ENCODE results near the gene SMLR1.

Gene SMLR1

GRCh38 chr6:130836055-130836640 is 8.9 kb downstream of the SMLR1 start:
- H3K27ac ChIP-seq: no peak overlapping the region
- TF ChIP-seq CTCF (IDR thresholded peaks at IDR 0.05): no peak
- TF ChIP-seq ZFX (IDR thresholded peaks at IDR 0.05; ENCODE audit: borderline replicate concordance): no peak

GRCh38 chr6:130837067-130837466 is 9.9 kb downstream of the SMLR1 start:
- no peak for TF ChIP-seq CTCF (IDR thresholded peaks at IDR 0.05)
- no peak for TF ChIP-seq ZFX (IDR thresholded peaks at IDR 0.05; ENCODE audit: borderline replicate concordance)
- no peak overlapping the region for H3K27ac ChIP-seq

- TF ChIP-seq CTCF (IDR thresholded peaks at IDR 0.05) (no peak), ZFX (IDR thresholded peaks at IDR 0.05; ENCODE audit: borderline replicate concordance) (no peak)
Measured at GRCh38 chr6:130838250-130838860, 11.1 kb downstream of the SMLR1 start.

GRCh38 chr6:130838951-130839350 is 11.7 kb downstream of the SMLR1 start:
- H3K27ac ChIP-seq: no peak overlapping the region
- TF ChIP-seq ZFX (IDR thresholded peaks at IDR 0.05; ENCODE audit: borderline replicate concordance): no peak
- no peak for TF ChIP-seq CTCF (IDR thresholded peaks at IDR 0.05)

More at GRCh38 chr6:130838250-130838860, 11.1 kb downstream of the SMLR1 start:
- no peak overlapping the region for H3K27ac ChIP-seq

GRCh38 chr6:130839379-130839778 is 12.2 kb downstream of the SMLR1 start:
- no peak overlapping the region for H3K27ac ChIP-seq
- no peak for TF ChIP-seq ZFX (IDR thresholded peaks at IDR 0.05; ENCODE audit: borderline replicate concordance)

GRCh38 chr6:130840050-130840449 is 12.8 kb downstream of the SMLR1 start:
- TF ChIP-seq CTCF (IDR thresholded peaks at IDR 0.05) (no peak), ZFX (IDR thresholded peaks at IDR 0.05; ENCODE audit: borderline replicate concordance) (no peak)
- no peak overlapping the region for H3K27ac ChIP-seq

- H3K27ac ChIP-seq: no peak overlapping the region
- TF ChIP-seq ZFX (IDR thresholded peaks at IDR 0.05; ENCODE audit: borderline replicate concordance) (no peak), CTCF (IDR thresholded peaks at IDR 0.05) (no peak)
Measured at GRCh38 chr6:130841128-130841728, 14.0 kb downstream of the SMLR1 start.

Measured in 22Rv1 (cell line).